OCI-LY1 (cell line): Measurements from ENCODE around the gene CNTNAP4.

Experiments used
- H2AFZ ChIP-seq: fragments of 200-600 bp; sonication (generic), shearing (Covaris generic); 2 replicates; pipeline ENCODE4 v1.6.0; 2014; ENCODE audit warnings: antibody characterized with exemption, mild to moderate bottlenecking, low read length
- H3F3A ChIP-seq: fragments of 200-600 bp; sonication (generic), shearing (Covaris generic); 2 replicates; pipeline ENCODE4 v1.6.0; 2014; ENCODE audit warnings: mild to moderate bottlenecking, antibody characterized with exemption, low read length, moderate library complexity; ENCODE audit not compliant: insufficient read depth
- H3K27ac ChIP-seq: fragments of 200-600 bp; sonication (generic); 2 replicates; pipeline ENCODE4 v1.5.1; 2014; ENCODE audit warnings: low read length, mixed run types, mild to moderate bottlenecking, low read depth; ENCODE audit not compliant: poor library complexity, severe bottlenecking
- H3K27me3 ChIP-seq: fragments of 200-600 bp; sonication (generic); 2 replicates; pipeline ENCODE4 v1.6.0; 2014; ENCODE audit warnings: antibody characterized with exemption, mild to moderate bottlenecking, low read length, moderate library complexity; ENCODE audit not compliant: insufficient read depth
- H3K36me3 ChIP-seq: fragments of 200-600 bp; sonication (generic); 2 replicates; pipeline ENCODE4 v1.6.1; 2014; ENCODE audit warnings: mild to moderate bottlenecking, antibody characterized with exemption, low read length, moderate library complexity, mixed read lengths; ENCODE audit not compliant: insufficient read depth
- H3K4me1 ChIP-seq: fragments of 200-600 bp; sonication (generic); 2 replicates; pipeline ENCODE4 v1.5.1; 2014; ENCODE audit warnings: mild to moderate bottlenecking, low read length, moderate library complexity; ENCODE audit not compliant: insufficient read depth, severe bottlenecking
- H3K4me2 ChIP-seq: fragments of 200-600 bp; sonication (generic), shearing (Covaris generic); 2 replicates; pipeline ENCODE4 v1.6.1; 2014; ENCODE audit warnings: low read length
- H3K4me3 ChIP-seq: fragments of 200-600 bp; sonication (generic); 2 replicates; pipeline ENCODE4 v1.5.1; 2014; ENCODE audit warnings: low read length, low read depth, mild to moderate bottlenecking, mixed read lengths; ENCODE audit not compliant: poor library complexity, severe bottlenecking
- H3K79me2 ChIP-seq: fragments of 200-600 bp; shearing (Covaris generic); 2 replicates; pipeline ENCODE4 v1.6.1; 2016; ENCODE audit warnings: mixed run types, low read length, mixed read lengths; ENCODE audit not compliant: insufficient read depth
- H3K9ac ChIP-seq: fragments of 200-600 bp; sonication (generic), shearing (Covaris generic); 2 replicates; pipeline ENCODE4 v1.6.1; 2014; ENCODE audit warnings: mild to moderate bottlenecking, low read length, mixed read lengths
- H3K9me2 ChIP-seq: fragments of 200-600 bp; sonication (generic), shearing (Covaris generic); 2 replicates; pipeline ENCODE4 v1.6.1; 2014; ENCODE audit warnings: low read depth, mild to moderate bottlenecking, low read length, mixed read lengths
- H3K9me3 ChIP-seq: fragments of 200-600 bp; shearing (Covaris generic); 2 replicates; pipeline ENCODE4 v1.6.1; 2014; ENCODE audit warnings: low read length, mixed read lengths
- H4K20me1 ChIP-seq: fragments of 200-600 bp; sonication (generic), shearing (Covaris generic); 2 replicates; pipeline ENCODE4 v1.6.0; 2016; ENCODE audit warnings: mild to moderate bottlenecking, low read length; ENCODE audit not compliant: insufficient read depth
- CTCF ChIP-seq: fragments of 200-600 bp; sonication (generic), shearing (Covaris generic); IDR thresholded peaks from 2 replicates; pipeline ENCODE4 v1.5.1; 2017; ENCODE audit warnings: mild to moderate bottlenecking, antibody characterized with exemption, low read length, moderate library complexity, mixed read lengths
- EZH2 ChIP-seq: fragments of 200-600 bp; sonication (generic), shearing (Covaris generic); IDR thresholded peaks from 2 replicates; pipeline ENCODE4 v1.8.0; 2017; ENCODE audit warnings: borderline replicate concordance, mixed run types, mild to moderate bottlenecking, antibody characterized with exemption, low read length, moderate library complexity, mixed read lengths

CNTNAP4 gene

GRCh38 chr16:76343769-76344168 is 66.6 kb downstream of the CNTNAP4 start:
- H3K4me1 ChIP-seq: no peaks in the 10 kb centered on the region
- no peak overlapping the region for H3K4me2 ChIP-seq
- H3K4me3 ChIP-seq: no peak overlapping the region
- no peak overlapping the region for H3K27ac ChIP-seq
- H3K36me3 ChIP-seq: no peaks in the 10 kb centered on the region
- no peak overlapping the region for H3K9ac ChIP-seq
- H3K9me2 ChIP-seq: no peaks in the 10 kb centered on the region
- H3K27me3 ChIP-seq: no peaks in the 10 kb centered on the region
- no peaks in the 10 kb centered on the region for H3F3A ChIP-seq
- no peaks in the 10 kb centered on the region for H3K79me2 ChIP-seq
- no peak overlapping the region for H2AFZ ChIP-seq
- H4K20me1 ChIP-seq: no peaks in the 10 kb centered on the region
- TF ChIP-seq CTCF (no peak), EZH2 (no peak)
- no peaks in the 10 kb centered on the region for H3K9me3 ChIP-seq

GRCh38 chr16:76345163-76345661 is 68.0 kb downstream of the CNTNAP4 start:
- Histone ChIP-seq H3K36me3 (no peaks in the 10 kb centered on the region), H4K20me1 (no peaks in the 10 kb centered on the region), H3K9me2 (no peaks in the 10 kb centered on the region), H3K4me2 (no peak overlapping the region), H3K79me2 (no peaks in the 10 kb centered on the region), H3K9me3 (no peaks in the 10 kb centered on the region), H3K27me3 (no peaks in the 10 kb centered on the region), H3F3A (no peaks in the 10 kb centered on the region), H2AFZ (no peak overlapping the region), H3K4me1 (no peaks in the 10 kb centered on the region), H3K27ac (no peak overlapping the region), H3K9ac (no peak overlapping the region), H3K4me3 (no peak overlapping the region)
- no peak for TF ChIP-seq CTCF
- no peak for TF ChIP-seq EZH2

- Histone ChIP-seq H3F3A (no peaks in the 10 kb centered on the region), H4K20me1 (no peaks in the 10 kb centered on the region), H3K4me1 (no peaks in the 10 kb centered on the region), H3K79me2 (no peaks in the 10 kb centered on the region), H2AFZ (no peak overlapping the region), H3K27ac (no peak overlapping the region), H3K9me2 (no peaks in the 10 kb centered on the region), H3K9ac (no peak overlapping the region), H3K27me3 (no peaks in the 10 kb centered on the region), H3K4me2 (no peak overlapping the region), H3K36me3 (no peaks in the 10 kb centered on the region), H3K9me3 (no peaks in the 10 kb centered on the region), H3K4me3 (no peak overlapping the region)
- no peak for TF ChIP-seq EZH2
- TF ChIP-seq CTCF: no peak
Observed at GRCh38 chr16:76346210-76346609, 69.0 kb downstream of the CNTNAP4 start.
